Stimulated activated naive CD8-positive, alpha-beta T cell treated with anti-CD3 and anti-CD28 coated beads, Interleukin-15, amount 100 ng/mL, for 72 hours (primary cell): ENCODE results near the gene TMEM18.

Experiments used
- ATAC-seq: fragments of 150-1000 bp; cut with Tn5 transposase; 2 replicates; pipeline ENCODE4 v1.10.0; 2021; ENCODE audit warnings: mild to moderate bottlenecking, moderate library complexity
- DNase-seq, 2 donors: peaks; one replicate each; pipeline ENCODE4 v3.0.0; 2021 to 2022
- H3K27ac Mint-ChIP-seq, 2 donors: one replicate each; pipeline ENCODE4 v1.8.0; 2022; ENCODE audit warnings: mild to moderate bottlenecking in 2 of 2, mixed read lengths in 2 of 2, moderate library complexity in 2 of 2
- H3K27me3 Mint-ChIP-seq: one replicate; pipeline ENCODE4 v1.8.0; 2022; ENCODE audit warnings: mixed read lengths
- H3K4me1 Mint-ChIP-seq: one replicate; pipeline ENCODE4 v1.8.0; 2022; ENCODE audit warnings: mild to moderate bottlenecking, mixed read lengths
- H3K4me3 Mint-ChIP-seq, 2 donors: one replicate each; pipeline ENCODE4 v1.8.0; 2022; ENCODE audit warnings: mild to moderate bottlenecking in 2 of 2, mixed read lengths in 2 of 2, moderate library complexity in 1 of 2
- H3K9me3 Mint-ChIP-seq, 2 donors: one replicate each; pipeline ENCODE4 v1.8.0; 2022; ENCODE audit warnings: mixed read lengths in 2 of 2

The TMEM18 gene

DNA sequence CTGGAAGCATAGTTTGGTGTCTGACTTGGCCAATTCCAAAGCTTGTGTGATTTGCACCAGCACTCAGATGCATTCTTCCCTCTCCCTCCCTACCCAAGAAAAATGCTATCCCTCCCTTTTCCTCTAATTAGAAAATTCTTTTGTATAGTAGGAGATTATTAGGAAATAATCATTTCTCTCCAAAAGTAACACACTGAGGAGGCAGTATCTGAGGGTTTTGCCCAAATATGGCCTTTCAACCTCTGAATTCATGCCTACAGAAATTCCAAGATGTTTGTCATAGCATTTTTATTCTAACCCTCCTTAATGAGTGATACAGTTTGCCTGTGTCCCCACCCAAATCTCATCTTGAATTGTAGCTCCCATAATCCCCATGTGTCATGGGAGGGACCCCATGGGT lies 5.0 kb upstream of the TMEM18 start:
- H3K9me3 Mint-ChIP-seq, result peaks cover 19 to 27% of the 10 kb centered on the region in 2 donors
- no peak overlapping the region for H3K4me3 Mint-ChIP-seq
- no peaks in the 10 kb centered on the region for H3K27me3 Mint-ChIP-seq
- H3K4me1 Mint-ChIP-seq, result peaks cover 13% of the 10 kb centered on the region
- ATAC-seq (no peak), DNase-seq (no peak)
- no peak overlapping the region for H3K27ac Mint-ChIP-seq

DNA sequence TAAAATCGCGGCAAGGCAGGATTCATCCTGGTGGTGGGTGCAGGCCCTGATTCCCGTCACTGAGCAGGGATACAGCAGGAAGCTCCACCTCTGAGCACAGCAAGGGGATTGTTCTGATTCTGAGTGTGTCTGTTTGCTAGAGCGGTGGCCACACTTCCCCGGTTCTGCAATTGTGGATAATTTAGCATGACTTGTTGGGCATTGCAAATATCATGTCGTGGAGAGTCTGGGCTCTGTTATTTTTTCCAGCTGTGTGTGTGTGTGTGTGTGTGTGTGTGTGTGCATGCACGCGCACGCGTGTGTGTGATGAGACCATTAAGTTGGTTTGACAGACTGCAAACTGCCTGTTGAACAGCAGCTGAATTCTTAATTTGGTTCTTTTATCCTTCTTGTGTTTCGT lies 4.1 kb upstream of the TMEM18 start:
- ATAC-seq (no peak), DNase-seq (no peak)
- H3K4me1 Mint-ChIP-seq, result peaks cover 19% of the 10 kb centered on the region
- H3K27me3 Mint-ChIP-seq, result no peaks in the 10 kb centered on the region
- no peak overlapping the region for H3K4me3 Mint-ChIP-seq
- peaks cover 19 to 22% of the 10 kb centered on the region in 2 donors for H3K9me3 Mint-ChIP-seq
- H3K27ac Mint-ChIP-seq, result no peak overlapping the region

DNA sequence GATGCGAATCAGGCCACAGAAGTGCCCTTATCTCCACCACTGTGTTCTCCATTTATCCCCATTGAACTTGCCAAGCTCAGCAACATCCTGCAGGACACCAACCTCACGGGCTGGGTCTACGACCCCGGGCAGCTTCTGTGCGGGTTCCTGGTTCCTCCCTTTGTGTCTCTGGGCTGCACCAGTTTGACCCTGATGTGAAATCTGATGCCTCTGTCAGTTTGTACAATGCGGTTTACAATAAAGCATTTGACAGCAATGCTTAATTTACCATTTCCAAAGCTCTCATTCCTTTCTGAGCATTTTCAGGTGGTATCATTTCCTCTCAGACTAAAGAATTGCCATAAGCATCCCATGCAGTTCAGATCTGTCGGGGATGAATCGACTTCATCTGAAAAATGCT lies 3.3 kb upstream of the TMEM18 start:
- H3K4me3 Mint-ChIP-seq, result no peak overlapping the region
- peaks cover 16 to 19% of the 10 kb centered on the region in 2 donors for H3K9me3 Mint-ChIP-seq
- no peak for ATAC-seq

DNA sequence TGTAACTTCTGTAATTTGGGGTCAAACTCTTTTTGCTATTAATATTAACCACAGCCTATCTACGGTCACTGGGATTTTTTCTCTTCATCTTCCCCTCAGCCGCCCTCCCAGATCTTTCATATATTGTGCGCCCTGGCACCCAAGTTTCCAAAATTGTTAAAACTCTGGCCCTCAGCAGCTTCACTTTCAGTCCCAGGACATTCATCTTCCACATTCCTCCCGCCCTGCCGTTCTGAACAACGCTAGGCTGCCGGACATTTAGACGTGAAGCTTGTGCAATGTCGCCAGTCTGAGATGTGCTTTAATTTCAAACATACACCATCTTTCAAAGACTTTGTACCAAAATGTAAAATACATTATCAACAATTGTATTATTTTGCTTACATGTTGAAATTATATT lies 1.8 kb upstream of the TMEM18 start:
- H3K9me3 Mint-ChIP-seq, result peaks cover 3 to 4% of the 10 kb centered on the region in 2 donors
- H3K27ac Mint-ChIP-seq, result peak overlapping the region; percentile 28 to 66
- peak overlapping the region; percentile 94 to 96 for H3K4me3 Mint-ChIP-seq
- DNase-seq (no peak), ATAC-seq (no peak)
- H3K4me1 Mint-ChIP-seq, result peaks cover 43% of the 10 kb centered on the region
- no peaks in the 10 kb centered on the region for H3K27me3 Mint-ChIP-seq

More for the DNA sequence above, 3.3 kb upstream of the TMEM18 start:
- H3K27ac Mint-ChIP-seq, result no peak overlapping the region
- DNase-seq, result no peak
- H3K27me3 Mint-ChIP-seq, result no peaks in the 10 kb centered on the region
- H3K4me1 Mint-ChIP-seq, result peaks cover 28% of the 10 kb centered on the region

DNA sequence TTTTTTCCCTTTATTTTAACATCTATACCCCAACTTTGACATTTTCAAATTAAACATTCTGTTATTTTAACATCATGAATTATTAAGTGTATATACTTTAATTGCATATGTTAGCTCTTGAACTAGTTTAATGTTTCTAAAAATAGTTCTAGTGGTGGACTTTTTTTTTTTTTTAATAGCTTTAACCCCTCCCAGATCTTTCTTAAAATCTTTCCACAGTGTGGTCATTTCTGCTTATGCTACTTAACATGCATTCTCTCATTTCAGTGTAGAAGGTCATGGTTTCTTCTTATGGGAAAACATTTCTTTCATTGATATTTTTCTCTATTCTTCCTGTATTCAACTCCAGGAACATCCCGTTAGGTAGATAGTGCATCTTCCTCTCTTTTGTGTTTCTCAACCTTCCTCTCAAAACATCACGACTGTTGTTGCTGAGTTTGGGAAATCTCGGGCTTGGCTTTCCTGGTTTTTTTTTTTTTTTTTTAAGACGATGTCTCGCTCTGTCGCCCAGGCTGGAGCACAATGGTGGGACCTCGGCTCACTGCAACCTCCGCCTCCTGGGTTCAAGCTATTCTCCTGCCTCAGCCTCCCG lies 849 bp upstream of the TMEM18 start:
- Mint-ChIP-seq H3K27ac (peak overlapping the region; percentile 99), H3K4me3 (peak overlapping the region; percentile 94 to 96), H3K4me1 (peaks cover 51% of the 10 kb centered on the region), H3K27me3 (no peaks in the 10 kb centered on the region), H3K9me3 (no peaks in the 10 kb centered on the region)
- ATAC-seq (no peak), DNase-seq (no peak)

DNA sequence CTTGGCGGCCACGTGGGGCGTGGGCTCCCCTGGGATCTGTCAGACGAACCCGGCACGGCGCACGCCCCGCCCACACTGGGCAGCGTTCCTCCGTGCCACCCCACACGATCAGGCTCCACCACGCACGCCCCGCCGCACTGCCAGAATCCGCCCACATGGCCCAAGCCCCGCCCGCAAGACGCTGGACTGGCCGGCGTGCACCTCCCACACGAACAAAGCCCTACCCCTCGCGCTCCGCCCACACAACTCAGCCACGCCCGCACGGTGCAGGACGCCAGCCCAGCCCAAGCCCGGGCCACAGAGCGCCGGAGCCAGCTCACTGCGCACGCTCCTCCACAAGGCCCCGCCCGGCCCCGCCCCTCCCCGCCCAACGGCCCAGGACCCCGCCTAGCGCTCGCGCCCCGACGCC lies 555 bp downstream of the TMEM18 start:
- H3K4me1 Mint-ChIP-seq, result peaks cover 55% of the 10 kb centered on the region

DNA sequence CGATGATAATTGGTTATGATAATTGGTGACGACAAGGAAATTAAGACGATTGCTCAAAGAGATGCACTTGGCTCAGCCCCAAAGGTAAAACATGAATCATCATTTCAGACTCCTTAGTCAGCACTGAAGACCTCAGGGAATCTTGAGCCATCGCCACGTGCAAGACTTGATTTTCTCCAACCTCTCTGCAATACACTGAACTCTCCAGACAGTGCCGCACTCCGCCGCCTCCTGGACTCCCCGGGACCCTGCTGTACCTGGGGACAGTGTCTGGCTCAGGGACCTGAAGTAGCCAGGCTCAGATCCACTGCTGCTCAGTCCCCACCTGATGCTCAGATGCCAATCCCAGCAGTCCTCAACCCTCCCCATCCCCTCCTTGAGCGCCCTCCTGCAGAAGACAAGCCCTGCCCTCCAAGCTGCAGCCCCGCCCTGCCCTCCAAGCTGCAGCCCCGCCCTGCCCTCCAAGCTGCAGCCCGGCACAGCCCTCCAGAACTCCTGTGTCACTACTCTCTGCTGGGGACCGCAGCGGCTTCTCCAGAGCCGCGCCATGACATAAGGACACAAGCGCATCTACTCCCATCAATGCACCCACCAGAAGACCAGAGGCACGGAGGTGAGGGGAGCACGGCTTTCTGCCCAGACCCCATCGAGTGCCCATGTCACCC lies 1.1 kb downstream of the TMEM18 start:
- peak overlapping the region; percentile 87 to 96 for H3K27ac Mint-ChIP-seq
- peak overlapping the region; percentile 88 to 89 for H3K4me3 Mint-ChIP-seq
- no peaks in the 10 kb centered on the region for H3K9me3 Mint-ChIP-seq
- no peak for DNase-seq
- H3K27me3 Mint-ChIP-seq, result no peaks in the 10 kb centered on the region
- peak; percentile 35 for ATAC-seq
- peaks cover 55% of the 10 kb centered on the region for H3K4me1 Mint-ChIP-seq

More for the DNA sequence above, 555 bp downstream of the TMEM18 start:
- peak overlapping the region; percentile 88 to 89 for H3K4me3 Mint-ChIP-seq
- peak in 1 of 2 donors; percentile 94 for DNase-seq
- H3K27me3 Mint-ChIP-seq, result no peaks in the 10 kb centered on the region
- peak overlapping the region; percentile 87 to 96 for H3K27ac Mint-ChIP-seq
- peak; percentile 87 for ATAC-seq
- H3K9me3 Mint-ChIP-seq, result no peaks in the 10 kb centered on the region

DNA sequence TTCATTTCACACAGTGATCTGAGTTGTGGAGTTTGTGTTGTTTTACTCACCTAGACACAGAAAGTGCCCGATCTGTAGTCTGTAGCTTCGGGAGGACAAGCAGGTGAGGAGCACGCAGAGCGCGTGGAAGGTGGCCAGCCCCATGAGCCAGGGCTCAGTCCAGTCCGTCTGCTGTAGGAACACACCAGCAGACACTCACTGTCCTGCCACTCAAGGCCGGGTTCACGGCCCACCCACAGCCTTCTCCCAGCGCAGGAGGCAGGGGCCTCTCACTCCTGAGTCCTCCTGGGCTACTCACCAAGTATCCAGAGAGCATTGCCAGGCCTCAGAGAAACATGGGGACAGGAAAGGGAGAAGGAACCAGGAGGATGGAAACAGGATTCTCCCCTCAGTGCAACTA lies 1.7 kb downstream of the TMEM18 start:
- H3K4me1 Mint-ChIP-seq, result peaks cover 60% of the 10 kb centered on the region
- no peaks in the 10 kb centered on the region for H3K27me3 Mint-ChIP-seq
- H3K27ac Mint-ChIP-seq, result no peak overlapping the region
- ATAC-seq (no peak), DNase-seq (no peak)
- peak overlapping the region; percentile 88 to 89 for H3K4me3 Mint-ChIP-seq
- H3K9me3 Mint-ChIP-seq, result no peaks in the 10 kb centered on the region

DNA sequence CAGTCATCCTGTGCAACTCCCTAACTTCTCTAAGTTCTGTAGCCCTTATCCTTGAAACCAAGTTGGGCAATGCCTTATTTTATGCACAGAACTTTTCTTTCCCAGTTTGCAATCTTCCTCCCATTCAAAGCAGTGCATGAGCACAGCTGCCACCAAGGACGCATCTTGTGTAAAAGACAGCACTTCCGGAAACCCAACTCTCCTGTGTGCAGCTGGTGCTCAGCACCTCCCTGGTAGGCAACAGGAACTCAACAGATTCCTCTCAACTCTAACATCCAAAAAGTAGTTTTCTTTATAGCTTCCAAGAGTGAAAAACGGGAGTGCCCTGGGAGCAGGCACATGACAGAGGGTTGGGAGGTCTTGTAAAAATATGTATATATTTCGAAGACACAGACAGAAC lies 2.2 kb downstream of the TMEM18 start:
- peaks cover 60% of the 10 kb centered on the region for H3K4me1 Mint-ChIP-seq
- H3K27me3 Mint-ChIP-seq, result no peaks in the 10 kb centered on the region
- peak overlapping the region; percentile 88 to 89 for H3K4me3 Mint-ChIP-seq
- ATAC-seq (no peak), DNase-seq (no peak)
- no peaks in the 10 kb centered on the region for H3K9me3 Mint-ChIP-seq
- no peak overlapping the region for H3K27ac Mint-ChIP-seq

DNA sequence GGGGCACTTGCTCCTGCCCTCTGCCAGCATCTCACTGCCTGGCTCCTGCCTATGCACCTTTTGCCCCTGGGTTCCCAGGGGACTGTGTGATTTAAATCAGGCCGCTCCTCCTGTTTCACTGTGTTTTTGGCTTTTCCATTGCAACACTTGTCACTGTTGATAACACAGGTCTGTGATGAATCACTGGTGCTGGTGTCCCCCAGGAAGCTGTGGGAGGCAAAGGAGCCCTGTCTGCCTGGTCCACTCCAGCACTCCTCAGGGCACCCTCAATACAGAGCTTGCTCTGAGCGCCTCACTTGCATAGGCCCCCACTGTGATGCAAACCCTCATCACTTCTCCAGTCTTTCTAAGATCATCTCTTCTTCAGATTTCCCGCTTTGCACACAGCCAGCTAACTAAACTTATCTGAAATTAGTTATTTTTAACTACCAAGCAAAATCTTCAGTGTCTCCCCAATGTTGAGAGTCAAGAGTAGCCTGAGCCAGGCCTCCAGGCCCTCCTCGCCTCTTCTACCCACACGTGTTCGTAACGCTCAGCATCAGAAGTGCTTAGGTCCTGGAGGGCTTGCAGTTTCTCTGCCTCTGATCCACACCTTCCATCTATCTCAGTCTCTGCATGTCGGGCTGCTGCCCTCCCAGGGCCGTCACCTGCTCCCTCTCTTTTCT lies 2.8 kb downstream of the TMEM18 start:
- Mint-ChIP-seq H3K27ac (peak overlapping the region; percentile 5 to 28), H3K4me1 (peaks cover 60% of the 10 kb centered on the region), H3K27me3 (no peaks in the 10 kb centered on the region), H3K9me3 (no peaks in the 10 kb centered on the region), H3K4me3 (peak overlapping the region; percentile 88 to 89)
- DNase-seq (no peak), ATAC-seq (no peak)

DNA sequence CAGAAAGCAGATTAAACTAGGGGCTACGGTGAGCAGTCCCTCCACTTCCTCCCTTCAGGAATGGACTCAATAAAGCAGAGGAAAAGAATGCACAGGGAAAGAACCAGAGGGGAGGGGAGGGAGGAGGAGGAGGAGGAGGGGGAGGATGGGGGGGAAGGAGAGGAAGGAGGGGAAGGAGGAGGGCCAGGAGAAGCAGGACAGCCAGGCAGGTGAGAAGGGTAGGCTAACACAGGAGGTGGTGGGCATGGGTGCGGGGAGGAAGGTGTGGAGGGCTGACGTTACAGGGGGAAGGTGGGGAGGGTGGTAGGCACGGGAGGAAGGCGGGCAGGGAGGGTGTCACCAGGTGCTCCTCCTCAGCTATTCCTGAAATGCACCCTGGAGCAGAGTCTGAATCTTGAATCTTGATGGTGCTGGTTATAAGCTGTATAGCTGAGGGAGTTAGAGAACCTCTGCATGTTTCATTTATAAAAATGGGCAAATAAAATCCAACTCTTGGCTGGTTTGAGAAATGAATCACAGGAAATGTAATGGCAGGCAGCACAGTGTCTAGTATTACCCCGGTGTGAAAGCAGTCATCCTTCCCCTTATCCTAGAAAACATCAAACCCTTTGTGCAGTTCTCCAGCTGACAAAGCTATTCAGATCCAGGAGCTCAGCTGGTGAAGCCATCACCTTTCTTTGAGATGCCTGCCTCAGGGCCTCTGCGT lies 3.4 kb downstream of the TMEM18 start:
- Mint-ChIP-seq H3K27ac (peak overlapping the region in 1 of 2 donors; percentile 57), H3K9me3 (no peaks in the 10 kb centered on the region), H3K4me1 (peaks cover 56% of the 10 kb centered on the region), H3K27me3 (no peaks in the 10 kb centered on the region), H3K4me3 (peak overlapping the region in 1 of 2 donors; percentile 89)
- no peak for ATAC-seq
- no peak for DNase-seq

DNA sequence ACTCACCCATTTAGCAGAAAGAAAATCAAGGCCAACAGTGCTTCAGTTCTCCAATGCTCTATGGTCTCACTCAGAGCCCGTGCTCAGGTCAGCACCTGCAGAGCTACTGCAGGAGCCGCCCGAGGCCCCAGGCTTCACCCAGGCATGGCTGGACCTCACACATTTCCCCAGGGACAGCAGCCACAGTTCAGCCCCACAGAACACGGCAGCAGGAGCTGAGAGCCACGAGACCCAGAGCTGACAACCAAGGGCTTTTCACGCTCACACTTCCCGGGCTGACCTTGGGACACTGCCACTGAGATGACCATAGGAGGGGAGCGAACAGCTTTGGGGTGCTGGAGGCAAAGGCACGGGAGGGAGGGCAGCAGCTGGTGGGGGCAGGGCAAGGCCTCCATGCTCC lies 4.2 kb downstream of the TMEM18 start:
- H3K4me1 Mint-ChIP-seq, result peaks cover 53% of the 10 kb centered on the region
- ATAC-seq, result no peak

DNA sequence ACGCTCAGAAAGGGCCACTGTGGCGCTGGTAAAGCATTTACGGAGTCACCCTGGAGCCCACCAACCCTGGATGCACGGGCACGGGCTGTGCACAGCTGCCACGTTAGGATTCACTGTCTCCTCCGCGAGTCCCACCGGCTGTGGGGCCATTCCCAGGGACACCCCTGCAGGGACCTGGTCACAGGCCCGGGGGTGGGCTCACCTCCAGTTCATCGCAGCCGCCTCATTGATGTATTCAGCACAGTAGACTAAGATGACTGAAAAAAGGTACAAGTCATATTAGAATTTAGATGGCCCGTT lies 4.7 kb downstream of the TMEM18 start:
- H3K27ac Mint-ChIP-seq, result no peak overlapping the region
- peaks cover 57% of the 10 kb centered on the region for H3K4me1 Mint-ChIP-seq
- no peak overlapping the region for H3K4me3 Mint-ChIP-seq
- no peaks in the 10 kb centered on the region for H3K9me3 Mint-ChIP-seq
- ATAC-seq, result no peak
- H3K27me3 Mint-ChIP-seq, result no peaks in the 10 kb centered on the region
- DNase-seq, result no peak

More for the DNA sequence above, 4.2 kb downstream of the TMEM18 start:
- H3K9me3 Mint-ChIP-seq, result no peaks in the 10 kb centered on the region
- H3K27me3 Mint-ChIP-seq, result no peaks in the 10 kb centered on the region
- H3K27ac Mint-ChIP-seq, result peak overlapping the region in 1 of 2 donors; percentile 61
- DNase-seq, result no peak
- peak overlapping the region in 1 of 2 donors; percentile 1 for H3K4me3 Mint-ChIP-seq

DNA sequence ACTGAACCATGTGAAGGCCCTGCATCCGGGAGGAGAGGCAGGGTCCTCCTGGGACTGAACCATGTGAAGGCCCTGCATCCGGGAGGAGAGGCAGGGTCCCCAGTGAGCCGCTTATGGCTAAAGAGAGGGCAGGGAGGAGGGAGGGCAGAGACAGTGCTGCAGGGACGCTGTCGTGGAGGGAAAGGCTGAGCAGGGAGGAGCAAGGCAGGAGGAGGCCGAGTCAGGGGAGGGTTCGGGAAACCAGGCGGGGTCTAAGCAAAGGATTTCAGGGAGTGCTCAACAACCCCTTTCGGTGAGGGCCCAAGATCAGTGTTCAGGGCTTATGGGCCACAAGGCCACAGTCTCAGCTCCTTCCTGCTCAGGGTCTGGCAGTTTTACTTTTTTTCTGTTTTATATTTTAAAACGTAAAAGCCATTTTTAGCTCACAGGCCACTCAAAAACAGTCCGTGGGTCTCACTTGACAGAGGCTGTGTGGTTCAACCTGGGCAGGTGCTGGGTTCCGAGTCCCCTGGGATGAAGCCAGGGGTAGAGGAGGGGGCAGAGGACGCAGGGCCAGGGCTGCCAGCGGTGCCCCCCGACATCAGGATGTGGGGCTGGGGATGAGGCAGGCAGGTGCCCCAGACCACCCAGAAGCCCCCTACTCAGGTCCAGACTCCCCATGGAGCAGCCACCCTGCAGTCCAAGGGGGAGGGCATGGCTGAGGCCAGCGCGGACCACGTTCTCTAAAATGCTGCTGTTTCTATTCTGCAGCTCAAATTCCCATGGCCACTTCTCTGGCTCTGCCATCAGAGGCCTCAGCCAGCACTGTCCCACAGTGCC lies 5.2 kb downstream of the TMEM18 start:
- no peak for DNase-seq
- Mint-ChIP-seq H3K9me3 (no peaks in the 10 kb centered on the region), H3K27me3 (no peaks in the 10 kb centered on the region), H3K27ac (no peak overlapping the region), H3K4me3 (no peak overlapping the region), H3K4me1 (peaks cover 59% of the 10 kb centered on the region)
- no peak for ATAC-seq

DNA sequence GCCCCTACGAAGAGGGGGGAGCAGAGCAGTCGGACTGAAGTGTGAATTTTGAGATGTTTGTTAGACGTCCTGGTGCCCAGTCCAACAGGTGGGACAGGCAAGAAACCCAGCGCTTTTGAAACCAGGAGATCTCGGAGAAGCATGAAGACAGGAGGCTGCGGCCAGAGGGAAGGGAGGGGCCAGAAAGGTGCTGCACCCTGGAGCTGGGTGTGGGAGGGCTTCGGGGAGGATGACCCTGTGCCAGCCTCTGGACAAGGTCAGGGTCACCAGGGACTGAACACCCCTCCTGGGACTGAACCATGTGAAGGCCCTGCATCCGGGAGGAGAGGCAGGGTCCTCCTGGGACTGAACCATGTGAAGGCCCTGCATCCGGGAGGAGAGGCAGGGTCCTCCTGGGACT lies 6.1 kb downstream of the TMEM18 start:
- H3K4me3 Mint-ChIP-seq, result no peak overlapping the region
- no peak overlapping the region for H3K27ac Mint-ChIP-seq
- no peak for ATAC-seq
- no peaks in the 10 kb centered on the region for H3K27me3 Mint-ChIP-seq
- no peak for DNase-seq
- H3K4me1 Mint-ChIP-seq, result peaks cover 50% of the 10 kb centered on the region
- peaks cover 0 to 1% of the 10 kb centered on the region in 2 donors for H3K9me3 Mint-ChIP-seq
